ENCODE results near the gene CCDC8. TPM values are rescaled to one million over a fixed set of nuclear protein-coding genes. Genes with fewer than 3 reads are reported as not detected.
A peak's percentile ranks its signal among the peaks of the same experiment; 100 is the strongest.

Gene CCDC8
- 10.2 and 10.3 TPM in 2 replicates for total RNA-seq (2012; rRNA removed)
- 8.9 and 9.3 TPM in 2 replicates for polyA plus RNA-seq (2012; rRNA removed)
- 5.5 and 8.8 TPM in 2 replicates for polyA plus RNA-seq (2012; cell fraction: cytosol; rRNA removed)
- polyA plus RNA-seq (2012; cell fraction: nucleus; rRNA removed; ENCODE audit: low replicate concordance): 3.7 and 4.1 TPM in 2 replicates
- Bru-seq, nascent RNA: percentile 53 among the genes with signal in this experiment
- percentile 69 among the genes with signal in this experiment for BruChase-seq, experiment 1, labeled RNA remaining after a 6-hour chase
- BruChase-seq, experiment 2, labeled RNA remaining after a 2-hour chase: percentile 73 among the genes with signal in this experiment
- long read RNA-seq, transcript CCDC8-201 (1 exons, 3,186 nt): major isoform, 27 of 28 reads
- long read RNA-seq, partial matches to known transcripts: 0 of 28 reads
- long read RNA-seq, other reads (novel, unspliced or antisense): 1 of 28 reads

GRCh38 chr19:46413262-46414031, at the start of gene CCDC8:
TSS of gene CCDC8 (minus strand) at chr19:46413564. CDS start at chr19:46412810, 754 bp downstream.
- Histone ChIP-seq H2BK20ac (ENCODE audit: low read depth, low read length) (peak within 1 kb of the TSS; percentile 66), H3K4ac (ENCODE audit: low read depth, low read length) (peak within 1 kb of the TSS; percentile 95), H3K27ac (ENCODE audit: insufficient read depth, low read length) (peak within 1 kb of the TSS; percentile 84), H3K79me1 (ENCODE audit: low read depth in 1 of 2, low read length in 2 of 2) (peaks cover 16 to 34% of the 10 kb centered on the region in 2 experiments; a peak in 3 of 4 replicates), H3K18ac (ENCODE audit: low read depth, low read length) (peak within 1 kb of the TSS; percentile 80), H3K9me3 (ENCODE audit: control insufficient read depth, insufficient read depth, low read length) (no peaks in the 10 kb centered on the region), H2BK5ac (ENCODE audit: low read depth, low read length, poor library complexity, severe bottlenecking) (peak within 1 kb of the TSS; percentile 69), H3K14ac (replicated peaks; ENCODE audit: low read depth, low read length) (peak within 1 kb of the TSS; percentile 96), H3K9ac (ENCODE audit: low read depth, low read length) (peak within 1 kb of the TSS; percentile 82), H4K8ac (ENCODE audit: low read depth in 2 of 2, low read length in 2 of 2) (peak within 1 kb of the TSS; percentile 82 to 99), H4K91ac (ENCODE audit: insufficient read depth, low read depth, low read length) (peak within 1 kb of the TSS; percentile 92), H3K4me1 (ENCODE audit: control insufficient read depth, insufficient read depth, low read length) (peaks cover 14% of the 10 kb centered on the region), H2BK120ac (ENCODE audit: low read depth, low read length) (peak within 1 kb of the TSS; percentile 83), H2BK15ac (ENCODE audit: low read depth, low read length) (peak within 1 kb of the TSS; percentile 82; the same call in 2 of the 3 replicates), H3K4me3 (ENCODE audit: insufficient read depth, low read depth, low read length) (peak within 1 kb of the TSS; percentile 57), H4K5ac (ENCODE audit: low read depth, low read length) (peak within 1 kb of the TSS; percentile 95), H2AK9ac (replicated peaks; ENCODE audit: low read depth, low read length, poor library complexity) (peak within 1 kb of the TSS; percentile 78), H3K4me2 (ENCODE audit: low read depth, low read length) (peak within 1 kb of the TSS; percentile 86), H2AFZ (replicated peaks; ENCODE audit: low read length, poor library complexity) (peak within 1 kb of the TSS; percentile 94), H2AK5ac (ENCODE audit: low read depth, low read length) (peak within 1 kb of the TSS; percentile 94), H3K56ac (ENCODE audit: extremely low read depth, insufficient read depth, low read length) (peak within 1 kb of the TSS; percentile 43; the same call in 1 of the 2 replicates), H3K27me3 (ENCODE audit: control insufficient read depth, insufficient read depth, low read length) (no peaks in the 10 kb centered on the region), H3K36me3 (ENCODE audit: control insufficient read depth, insufficient read depth, low read length) (peaks cover 4% of the 10 kb centered on the region; the same call in 1 of the 2 replicates), H3K23ac (ENCODE audit: low read depth, low read length) (peak within 1 kb of the TSS; percentile 89; the same call in 1 of the 2 replicates), H4K20me1 (ENCODE audit: insufficient read depth, low read length) (peaks cover 7% of the 10 kb centered on the region), H3K9me1 (ENCODE audit: insufficient read depth, low read length) (no peaks in the 10 kb centered on the region)
- BruUV-seq (replicated peaks): no TSS peak
- CTCF ChIA-PET: no interaction called here
- WGBS, 2 experiments (ENCODE audit: extremely low coverage in 2 of 2, insufficient read length in 1 of 2): 25% methylated on average over 25 of the region's 46 CpGs; no CpG with 5 or more reads in 1 of the 2 experiments
- intact Hi-C loops (cut with micrococcal nuclease): no loop called here
- ATAC-seq (ENCODE audit: low read depth): peak; percentile 83
- TF ChIP-seq FOS (IDR thresholded peaks at IDR 0.05; ENCODE audit: low read depth, low read length) (no peak), POLR2A (IDR thresholded peaks at IDR 0.05; ENCODE audit: low read depth, low read length) (peak; percentile 47; the same call in 1 of the 2 replicates), MXI1 (IDR thresholded peaks at IDR 0.05; ENCODE audit: borderline replicate concordance, low read depth, low read length) (peak; percentile 36; the same call in 1 of the 2 replicates), CEBPB (IDR thresholded peaks at IDR 0.05; ENCODE audit: low read depth, low read length) (no peak), MAZ (IDR thresholded peaks at IDR 0.05; ENCODE audit: borderline replicate concordance, low read depth, low read length) (peak; percentile 83; the same call in 1 of the 2 replicates), NFE2L2 (IDR thresholded peaks at IDR 0.05; ENCODE audit: low read depth, low read length) (no peak)
- POLR2A ChIA-PET (ENCODE audit: unreplicated experiment): no interaction called here
- in situ Hi-C loops (cut with MboI; ENCODE audit: low sequenced_read_pairs): no loop called here
- peak; percentile 92 for DNase-seq
- dilution Hi-C loops (cut with HindIII; ENCODE audit: low sequenced_read_pairs, unreplicated experiment): no loop called here

Data from IMR-90 (cell line).